ENCODE results near the gene BEND3. TPM values are rescaled to one million over a fixed set of nuclear protein-coding genes. Genes with fewer than 3 reads are reported as not detected.

BEND3 gene
- total RNA-seq, 1 experiment from 2014 or later = 11.8 TPM

GRCh38 chr6:107033126-107033525 is 82.2 kb downstream of the BEND3 start:
- peaks cover 25% of the 10 kb centered on the region for H3K36me3 Mint-ChIP-seq (ENCODE audit: insufficient read depth, unreplicated experiment)
- no peaks in the 10 kb centered on the region for H3K9me3 Mint-ChIP-seq (ENCODE audit: low read depth, unreplicated experiment)
- H3K4me1 Mint-ChIP-seq (ENCODE audit: low read depth, unreplicated experiment) = peaks cover 15% of the 10 kb centered on the region
- no peak for TF ChIP-seq CTCF (IDR thresholded peaks at IDR 0.05; ENCODE audit: unreplicated experiment)
- CTCF ChIA-PET = interaction anchor here (0.6 kb wide), 1 partner anchor 215 kb away, joined by 7 read pairs; no protein-coding TSS in a partner anchor
- no peak overlapping the region for H3K4me3 Mint-ChIP-seq (ENCODE audit: low read depth, unreplicated experiment)
- intact Hi-C loops (cut with micrococcal nuclease; ENCODE audit: unreplicated experiment) = no loop called here
- no peak overlapping the region for H3K27ac Mint-ChIP-seq (ENCODE audit: unreplicated experiment)
- no TSS peak for BruUV-seq (replicated peaks)
- H3K27me3 Mint-ChIP-seq (ENCODE audit: unreplicated experiment) = no peaks in the 10 kb centered on the region
- no peak for DNase-seq

GRCh38 chr6:107032051-107032450 is 83.3 kb downstream of the BEND3 start:
- peaks cover 27% of the 10 kb centered on the region for H3K36me3 Mint-ChIP-seq (ENCODE audit: insufficient read depth, unreplicated experiment)
- intact Hi-C loops (cut with micrococcal nuclease; ENCODE audit: unreplicated experiment) = no loop called here
- no TSS peak for BruUV-seq (replicated peaks)
- CTCF ChIA-PET = no interaction called here
- H3K9me3 Mint-ChIP-seq (ENCODE audit: low read depth, unreplicated experiment) = no peaks in the 10 kb centered on the region
- no peak for TF ChIP-seq CTCF (IDR thresholded peaks at IDR 0.05; ENCODE audit: unreplicated experiment)
- peaks cover 15% of the 10 kb centered on the region for H3K4me1 Mint-ChIP-seq (ENCODE audit: low read depth, unreplicated experiment)
- H3K4me3 Mint-ChIP-seq (ENCODE audit: low read depth, unreplicated experiment) = no peak overlapping the region
- H3K27me3 Mint-ChIP-seq (ENCODE audit: unreplicated experiment) = no peaks in the 10 kb centered on the region
- DNase-seq = no peak
- H3K27ac Mint-ChIP-seq (ENCODE audit: unreplicated experiment) = no peak overlapping the region

GRCh38 chr6:107030151-107030550 is 85.2 kb downstream of the BEND3 start:
- Mint-ChIP-seq H3K4me1 (ENCODE audit: low read depth, unreplicated experiment) (peaks cover 15% of the 10 kb centered on the region), H3K27ac (ENCODE audit: unreplicated experiment) (peak overlapping the region; percentile 78), H3K36me3 (ENCODE audit: insufficient read depth, unreplicated experiment) (peaks cover 27% of the 10 kb centered on the region), H3K9me3 (ENCODE audit: low read depth, unreplicated experiment) (no peaks in the 10 kb centered on the region), H3K4me3 (ENCODE audit: low read depth, unreplicated experiment) (peak overlapping the region; percentile 89), H3K27me3 (ENCODE audit: unreplicated experiment) (no peaks in the 10 kb centered on the region)
- TSS peak; percentile 42 for BruUV-seq (replicated peaks)
- TF ChIP-seq CTCF (IDR thresholded peaks at IDR 0.05; ENCODE audit: unreplicated experiment) = no peak
- CTCF ChIA-PET = no interaction called here
- no peak for DNase-seq
- intact Hi-C loops (cut with micrococcal nuclease; ENCODE audit: unreplicated experiment) = no loop called here

- CTCF ChIA-PET = interaction anchor here (1.2 kb wide), 1 partner anchor 666 kb away, joined by 3 read pairs; the partner anchor contains the start of gene CRYBG1
- TF ChIP-seq CTCF (IDR thresholded peaks at IDR 0.05; ENCODE audit: unreplicated experiment) = no peak
- Mint-ChIP-seq H3K9me3 (ENCODE audit: low read depth, unreplicated experiment) (no peaks in the 10 kb centered on the region), H3K27ac (ENCODE audit: unreplicated experiment) (no peak overlapping the region), H3K4me1 (ENCODE audit: low read depth, unreplicated experiment) (peaks cover 17% of the 10 kb centered on the region), H3K4me3 (ENCODE audit: low read depth, unreplicated experiment) (no peak overlapping the region), H3K27me3 (ENCODE audit: unreplicated experiment) (no peaks in the 10 kb centered on the region), H3K36me3 (ENCODE audit: insufficient read depth, unreplicated experiment) (peaks cover 21% of the 10 kb centered on the region)
- intact Hi-C loops (cut with micrococcal nuclease; ENCODE audit: unreplicated experiment) = no loop called here
- DNase-seq = no peak
- no TSS peak for BruUV-seq (replicated peaks)
These were observed 88.3 kb downstream of the BEND3 start for GRCh38 chr6:107026965-107027364.
